Activated T-cell treated with anti-CD3 and anti-CD28 coated beads for 4 hours (primary cell): ENCODE data around the gene CMTM2.
"Not testable (repeated sequence)": the region's sequence is repeated elsewhere in the genome, so short reads cannot be mapped to it uniquely, and the experiment has no call there.

Experiments used
- DNase-seq: peaks from one replicate; pipeline ENCODE4 v3.0.0-alpha.2; 2020

Gene CMTM2

DNA sequence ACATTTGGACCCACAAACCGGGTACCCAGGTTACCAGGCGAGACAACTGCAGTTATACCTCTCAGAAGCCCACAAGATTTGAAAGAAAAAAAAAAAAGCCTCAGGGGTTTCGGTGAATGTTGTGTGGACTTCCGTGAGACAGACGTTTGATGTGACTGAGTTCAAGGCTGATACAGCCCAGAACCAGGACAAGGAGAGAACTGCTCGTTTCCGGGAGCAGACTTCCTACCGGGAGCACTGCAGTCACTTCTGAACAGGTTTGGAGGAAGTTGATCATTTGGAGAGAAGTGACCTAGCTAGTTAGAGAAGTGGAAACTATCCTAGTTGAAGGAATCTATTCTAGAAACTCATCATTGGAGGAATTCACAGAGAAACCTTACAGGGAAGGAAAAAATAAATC is 26.0 kb upstream of the CMTM2 start:
- no peak for DNase-seq

DNA sequence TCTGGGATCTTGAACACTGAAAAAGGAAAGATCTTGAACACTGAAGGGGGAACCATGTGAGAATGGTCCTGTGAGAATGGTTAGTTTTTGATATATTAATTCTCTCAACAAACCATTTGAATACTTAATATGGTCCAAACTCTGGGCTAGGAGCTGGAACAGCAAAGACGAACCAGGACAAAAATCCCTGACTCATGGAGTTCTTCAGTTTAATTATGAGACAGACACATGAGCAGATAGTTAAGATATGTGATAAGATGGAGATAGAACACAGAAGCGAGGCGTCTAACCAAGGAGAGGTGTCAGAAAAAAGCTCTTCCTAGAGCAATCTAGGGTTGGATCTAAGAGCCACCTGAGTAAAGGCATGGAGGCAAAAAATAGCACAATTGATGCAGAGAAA is 25.2 kb upstream of the CMTM2 start:
- no peak for DNase-seq

DNA sequence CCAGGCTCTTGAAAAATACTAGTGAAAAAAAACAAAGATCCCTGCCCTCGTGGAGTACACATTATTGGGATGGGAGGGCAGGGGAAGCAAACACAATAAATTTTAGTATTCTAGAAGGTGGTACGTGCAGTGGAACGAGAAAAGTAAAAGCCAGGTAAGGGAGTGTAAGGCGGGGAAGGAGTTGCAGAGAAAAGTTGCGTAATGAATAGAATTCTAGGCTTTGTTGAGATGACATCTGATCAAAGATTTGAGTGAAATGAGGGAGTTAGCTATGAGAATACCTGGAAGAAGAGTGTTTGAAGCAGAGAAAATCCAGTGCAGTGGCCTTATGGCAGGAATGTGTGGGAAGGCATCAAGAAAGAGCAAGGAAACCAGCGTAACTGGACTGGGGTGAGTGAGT is 24.8 kb upstream of the CMTM2 start:
- no peak for DNase-seq

DNA sequence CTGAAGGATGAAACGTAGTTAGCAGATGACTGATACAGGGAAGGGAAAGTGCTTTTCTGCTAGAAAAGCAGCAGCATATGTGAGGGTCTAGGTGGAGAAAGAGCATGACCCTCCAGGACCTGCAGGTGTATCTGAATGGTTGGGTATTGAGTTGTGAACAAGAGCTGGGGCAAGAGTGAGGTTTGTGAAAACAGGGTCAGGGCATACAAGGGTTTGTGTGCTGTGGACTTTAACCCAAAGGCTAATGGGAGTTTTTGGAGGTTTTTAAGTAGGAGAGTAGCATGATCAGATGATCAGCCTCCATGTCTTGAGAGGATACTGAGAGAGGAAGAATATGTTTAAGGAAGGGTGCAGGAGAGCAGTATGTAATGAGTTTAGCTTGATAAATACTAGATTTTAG is 19.2 kb upstream of the CMTM2 start:
- no peak for DNase-seq

DNA sequence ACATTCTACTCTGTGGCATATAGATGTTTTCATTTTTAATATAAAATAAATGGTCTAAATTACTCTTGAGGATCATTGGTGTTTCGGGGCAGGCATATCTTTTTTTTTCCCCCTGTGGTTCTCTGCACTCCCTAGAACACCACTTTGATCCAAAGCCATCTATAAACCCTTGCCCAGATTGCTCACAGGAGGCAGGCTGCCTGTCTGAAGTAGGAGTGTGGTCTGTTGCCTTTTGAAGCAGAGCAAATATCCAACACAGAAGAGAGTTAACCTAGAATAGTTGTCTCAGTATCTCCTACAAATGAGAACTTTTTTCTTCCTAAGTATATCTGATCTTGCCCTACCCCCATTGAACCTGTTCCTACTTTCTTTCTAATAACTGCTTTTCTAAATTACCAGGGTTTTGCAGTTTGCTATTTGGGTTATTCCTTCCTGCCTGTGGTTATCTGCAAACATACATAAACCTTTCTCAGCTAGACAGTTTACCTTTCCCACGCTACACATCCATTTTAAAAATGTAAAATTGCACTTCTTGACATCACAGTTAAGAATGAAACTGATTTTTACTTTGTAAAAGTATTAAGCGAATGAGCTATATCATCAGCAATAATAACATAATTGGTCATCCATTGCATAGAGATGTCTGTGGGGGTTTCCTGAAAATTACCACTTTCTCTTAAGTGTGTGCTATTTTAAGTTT is 17.7 kb upstream of the CMTM2 start:
- no peak for DNase-seq

DNA sequence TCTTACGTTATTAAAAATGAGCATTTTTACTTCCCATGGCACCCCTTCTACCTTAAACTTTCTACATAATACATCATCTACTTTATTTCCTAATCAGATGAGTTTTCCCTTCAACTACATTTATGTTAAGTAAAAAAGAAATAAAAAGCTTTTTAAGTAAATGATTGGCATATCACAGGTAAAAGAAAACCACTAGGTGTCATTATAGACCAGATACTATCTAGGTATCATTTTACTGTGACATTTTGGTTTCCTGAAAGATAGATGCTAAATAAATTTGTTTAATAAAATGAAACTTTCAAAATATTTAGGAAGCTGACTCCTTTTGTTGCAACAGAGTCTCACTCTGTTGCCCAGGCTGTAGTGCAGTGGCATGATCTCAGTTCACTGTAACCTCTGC is 16.9 kb upstream of the CMTM2 start:
- no peak for DNase-seq

DNA sequence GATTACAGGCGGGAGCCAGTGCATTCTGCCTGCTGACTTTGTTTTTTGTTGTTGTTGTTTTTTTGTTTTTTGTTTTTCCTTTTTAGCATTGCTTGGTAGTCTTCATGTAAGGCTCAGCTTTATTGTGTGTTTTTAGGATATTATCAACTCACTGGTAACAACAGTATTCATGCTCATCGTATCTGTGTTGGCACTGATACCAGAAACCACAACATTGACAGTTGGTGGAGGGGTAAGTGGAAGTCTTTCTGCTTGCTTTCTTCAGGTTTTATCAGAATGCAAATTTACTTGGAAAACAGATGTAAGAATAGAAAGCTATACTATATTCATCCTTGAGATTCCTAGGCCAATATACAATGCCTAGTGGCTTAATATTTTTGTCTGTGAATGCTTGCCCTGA is 16.3 kb upstream of the CMTM2 start:
- no peak for DNase-seq

DNA sequence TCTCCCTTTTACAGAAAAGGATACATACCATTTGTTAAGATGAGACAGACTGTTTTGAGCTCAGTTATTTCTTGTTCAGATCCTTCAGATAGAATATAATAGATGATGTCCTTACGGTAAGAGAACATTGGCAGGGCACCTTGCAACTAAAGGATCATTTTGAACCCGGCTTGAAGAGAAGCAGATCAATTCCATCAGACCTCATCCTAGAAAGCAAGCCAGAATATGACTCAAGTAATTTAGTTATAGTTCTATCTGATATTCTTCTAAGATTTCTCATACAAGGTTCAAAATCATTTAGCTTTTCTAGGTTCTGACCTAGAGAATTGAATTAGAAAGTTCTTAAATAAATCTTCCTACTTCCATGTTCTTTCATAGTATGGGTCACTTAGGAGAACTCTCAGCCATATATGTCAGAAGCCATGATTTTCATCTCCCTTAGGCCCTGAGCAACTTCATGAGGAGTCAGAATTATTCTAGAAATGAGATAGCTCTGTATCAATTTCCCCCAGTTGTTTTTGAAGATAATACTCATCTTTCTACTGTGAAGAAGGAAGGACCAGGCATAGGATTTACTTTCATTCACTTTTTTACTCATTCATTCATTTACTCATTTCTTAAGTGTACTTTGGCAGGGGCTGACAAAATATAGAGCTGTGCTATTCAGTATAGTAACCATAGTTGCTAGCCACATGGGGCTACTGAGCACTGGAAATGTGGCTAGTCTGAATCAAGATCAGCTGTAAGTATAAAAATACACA is 15.5 kb upstream of the CMTM2 start:
- no peak for DNase-seq

DNA sequence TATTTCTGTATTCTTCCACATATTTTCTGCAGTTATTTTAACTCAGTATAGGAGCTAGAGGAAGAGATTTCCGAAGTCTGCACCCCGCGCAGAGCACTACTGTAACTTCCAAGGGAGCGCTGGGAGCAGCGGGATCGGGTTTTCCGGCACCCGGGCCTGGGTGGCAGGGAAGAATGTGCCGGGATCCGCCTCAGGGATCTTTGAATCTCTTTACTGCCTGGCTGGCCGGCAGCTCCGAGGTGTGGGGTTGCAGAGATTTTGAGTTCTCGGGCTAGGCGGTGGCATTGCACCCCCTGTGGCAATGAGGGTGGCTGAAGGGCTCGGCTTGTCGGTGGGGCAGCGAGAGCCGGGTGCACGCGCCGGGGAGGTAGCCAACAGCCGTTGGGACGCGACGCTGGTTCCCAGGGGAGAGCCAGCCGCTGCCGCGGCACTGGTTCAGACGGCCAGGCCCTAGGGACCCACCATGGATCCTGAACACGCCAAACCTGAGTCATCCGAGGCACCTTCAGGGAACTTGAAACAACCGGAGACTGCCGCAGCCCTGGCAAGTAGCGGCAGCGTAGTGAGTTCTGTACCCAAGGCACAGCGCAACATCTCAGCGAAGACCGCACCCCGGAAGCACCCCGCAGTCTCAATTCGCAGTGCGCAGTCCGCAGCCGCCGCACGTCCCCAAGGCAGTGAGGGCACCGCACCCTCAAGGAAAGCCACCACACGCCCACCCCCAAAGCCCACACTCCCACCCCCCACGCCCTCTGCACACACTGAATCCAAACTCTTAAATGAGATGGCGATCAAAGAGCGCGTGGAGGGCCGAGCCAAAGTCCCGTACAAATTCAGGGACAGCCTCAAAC is 13.0 kb upstream of the CMTM2 start, which contains the start of gene CMTM1:
TSS of gene CMTM1 (plus strand) at position 389 of the 851 bp plus-strand sequence. CDS start at position 464, 75 bp downstream.
- no peak for DNase-seq

DNA sequence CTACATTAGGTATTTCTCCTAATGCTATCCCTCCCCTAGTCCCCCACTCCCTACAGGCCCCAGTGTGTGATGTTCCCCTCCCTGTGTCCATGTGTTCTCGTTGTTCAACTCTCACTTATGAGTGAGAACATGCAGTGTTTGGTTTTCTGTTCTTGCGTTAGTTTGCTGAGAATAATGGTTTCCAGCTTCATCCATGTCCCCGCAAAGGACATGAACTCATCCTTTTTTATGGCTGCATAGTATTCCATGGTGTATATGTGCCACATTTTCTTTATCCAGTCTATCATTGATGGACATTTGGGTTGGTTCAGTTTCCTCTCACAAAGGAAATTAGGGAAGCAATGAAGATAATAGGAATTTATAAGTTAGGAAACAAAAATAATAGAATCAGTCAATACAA is 12.0 kb upstream of the CMTM2 start:
- DNase-seq = not testable (repeated sequence)

DNA sequence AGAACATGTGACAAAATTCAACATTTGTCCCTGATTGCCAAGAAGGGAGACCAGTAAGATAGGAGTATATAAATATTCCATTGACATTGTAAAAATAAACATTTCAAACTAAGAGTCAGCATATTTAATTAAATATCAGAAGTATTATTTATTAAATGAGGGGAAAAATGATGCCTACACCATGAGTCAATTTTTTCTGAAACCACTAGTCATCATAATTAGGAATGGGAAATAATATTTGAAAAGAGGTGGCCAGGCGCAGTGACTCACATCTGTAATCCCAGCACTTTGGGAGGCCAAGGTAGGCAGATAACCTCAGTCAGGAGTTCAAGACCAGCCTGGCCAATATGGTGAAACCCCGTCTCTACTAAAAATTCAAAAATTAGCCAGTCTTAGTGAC is 10.9 kb upstream of the CMTM2 start:
- no peak for DNase-seq

DNA sequence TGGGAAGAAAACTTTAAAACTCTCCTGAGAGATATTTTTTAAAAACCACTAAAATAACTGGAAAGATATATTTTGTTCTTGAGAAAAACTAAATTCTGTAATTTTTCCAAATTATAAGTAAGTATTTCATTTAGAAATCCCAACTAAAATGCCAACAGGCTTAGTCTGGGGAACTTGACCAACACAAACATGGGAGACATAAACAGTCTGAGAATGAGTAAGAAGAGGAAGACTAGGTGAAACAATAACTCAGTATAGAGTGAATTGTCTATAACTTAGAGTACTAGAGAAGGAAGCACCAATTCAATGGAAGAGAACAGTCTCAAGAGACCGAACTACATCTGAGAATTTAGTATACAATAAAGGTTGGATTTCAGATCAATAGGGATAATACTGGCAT is 10.1 kb upstream of the CMTM2 start:
- DNase-seq = no peak

DNA sequence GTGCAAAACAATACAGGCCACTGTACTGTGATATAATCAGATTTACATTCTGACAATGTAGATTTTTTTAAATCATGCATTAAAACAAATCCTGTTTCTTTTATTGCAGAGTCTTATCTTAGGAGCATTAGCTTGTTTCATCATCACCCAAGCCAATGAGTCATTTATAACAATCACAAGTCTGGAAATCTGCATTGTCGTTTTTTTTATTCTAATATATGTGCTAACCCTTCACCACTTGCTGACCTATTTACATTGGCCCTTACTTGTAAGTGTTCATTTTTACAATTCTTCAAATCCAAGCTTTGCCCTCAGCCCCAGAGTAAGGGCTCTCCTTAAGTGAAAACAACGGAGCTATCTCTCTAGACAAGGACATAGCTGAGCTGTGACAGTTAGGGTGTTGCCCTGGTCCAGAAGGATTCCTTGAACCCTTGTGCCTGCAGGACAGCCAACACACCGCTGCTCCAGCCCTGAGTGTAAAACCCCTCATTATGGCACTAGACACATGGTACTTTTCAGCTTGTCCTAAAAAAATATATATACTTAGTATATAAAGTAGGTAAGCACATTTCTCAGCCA is 9.3 kb upstream of the CMTM2 start:
- DNase-seq = no peak

DNA sequence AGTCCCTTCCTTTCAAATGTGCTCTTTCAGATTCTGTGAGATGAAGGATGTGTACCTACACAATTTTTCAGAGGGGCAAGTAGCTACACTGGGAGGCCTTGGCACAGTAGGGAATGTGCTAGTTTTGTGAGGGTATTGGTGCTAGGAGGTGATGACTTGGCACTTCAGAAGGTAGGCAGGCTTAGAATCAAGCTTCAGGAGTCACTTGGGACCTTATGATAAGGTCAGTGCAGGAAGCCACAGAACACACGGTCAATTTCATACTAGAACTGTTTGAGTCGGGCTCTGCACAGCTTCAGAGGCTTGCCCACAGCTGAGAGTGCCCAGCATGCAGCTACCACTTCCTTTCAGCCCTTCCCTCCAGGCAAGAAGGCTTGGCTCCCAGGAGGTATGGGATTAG is 6.9 kb upstream of the CMTM2 start:
- no peak for DNase-seq

DNA sequence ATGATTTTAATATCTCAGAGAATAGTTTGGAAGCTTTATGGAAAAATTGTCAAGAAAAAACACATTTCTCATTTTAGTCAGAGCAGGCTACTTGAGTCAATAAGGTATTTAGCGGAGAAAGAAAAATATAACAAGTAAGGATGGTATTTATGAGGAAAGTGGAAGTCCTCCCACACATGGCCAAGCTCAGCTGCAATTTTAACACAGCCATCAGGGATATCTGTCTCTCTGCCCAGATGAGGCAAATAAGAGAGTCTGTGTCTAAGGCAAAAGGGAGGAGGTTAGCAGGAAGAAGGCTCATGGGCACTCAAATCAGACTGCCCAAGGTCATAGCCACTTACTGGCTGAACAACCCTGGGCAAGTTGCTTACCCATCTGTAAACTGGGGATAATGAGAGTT is 5.2 kb upstream of the CMTM2 start:
- DNase-seq = no peak

DNA sequence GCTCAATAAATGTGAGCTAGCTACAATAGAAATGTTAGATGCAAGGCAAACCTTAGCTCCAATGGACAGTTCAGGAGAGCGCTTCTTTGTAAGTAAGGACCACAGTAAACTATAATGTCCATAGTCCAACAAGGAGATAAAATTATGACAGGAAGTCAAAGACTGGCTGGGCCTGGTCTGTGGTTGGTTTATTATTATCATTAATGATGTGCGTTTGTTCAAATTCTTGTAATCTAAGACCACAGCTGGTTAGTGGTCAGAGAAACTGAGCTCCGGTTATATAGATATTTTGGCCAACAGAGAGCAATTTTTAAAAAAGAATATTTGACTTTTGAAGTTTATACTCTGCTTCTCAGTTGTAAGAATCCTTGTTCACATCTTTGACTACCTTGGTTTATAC is 4.7 kb upstream of the CMTM2 start:
- DNase-seq = no peak

DNA sequence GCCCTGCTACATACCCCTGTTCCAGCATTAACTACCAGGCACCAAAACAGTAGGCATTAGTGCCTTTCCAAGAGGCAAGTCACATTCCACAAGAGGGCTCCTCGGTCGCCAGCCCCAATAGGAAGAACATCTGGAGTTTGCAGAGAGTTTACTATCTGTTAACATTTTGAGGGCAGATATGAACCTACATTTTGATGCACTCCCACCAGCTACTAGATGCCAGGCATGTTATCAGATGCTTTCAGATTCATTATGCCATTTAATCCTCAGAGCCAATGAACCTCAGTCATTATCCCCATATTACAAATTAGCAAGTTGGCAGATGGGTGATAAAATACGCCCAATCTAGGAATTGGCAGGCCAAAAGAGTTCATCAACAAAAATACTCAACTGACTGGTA is 4.2 kb upstream of the CMTM2 start:
- no peak for DNase-seq

DNA sequence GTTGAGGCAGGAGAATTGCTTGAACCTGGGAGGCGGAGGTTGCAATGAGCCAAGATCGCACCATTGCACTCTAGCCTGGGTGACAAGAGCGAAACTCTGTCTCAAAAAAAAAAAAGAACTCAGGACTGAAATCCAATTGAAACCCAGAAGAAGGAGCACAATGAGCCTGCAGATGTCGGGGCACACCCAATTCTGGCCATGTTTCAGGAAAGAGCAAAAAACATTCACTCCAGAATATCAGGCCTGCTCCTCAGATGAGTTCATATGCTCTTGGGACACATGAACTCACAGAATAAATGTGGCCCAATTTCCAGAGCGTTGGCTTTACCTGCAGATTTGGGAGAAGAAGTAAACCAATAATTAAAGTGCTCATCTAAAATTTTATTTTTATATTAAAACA is 3.0 kb upstream of the CMTM2 start:
- no peak for DNase-seq

DNA sequence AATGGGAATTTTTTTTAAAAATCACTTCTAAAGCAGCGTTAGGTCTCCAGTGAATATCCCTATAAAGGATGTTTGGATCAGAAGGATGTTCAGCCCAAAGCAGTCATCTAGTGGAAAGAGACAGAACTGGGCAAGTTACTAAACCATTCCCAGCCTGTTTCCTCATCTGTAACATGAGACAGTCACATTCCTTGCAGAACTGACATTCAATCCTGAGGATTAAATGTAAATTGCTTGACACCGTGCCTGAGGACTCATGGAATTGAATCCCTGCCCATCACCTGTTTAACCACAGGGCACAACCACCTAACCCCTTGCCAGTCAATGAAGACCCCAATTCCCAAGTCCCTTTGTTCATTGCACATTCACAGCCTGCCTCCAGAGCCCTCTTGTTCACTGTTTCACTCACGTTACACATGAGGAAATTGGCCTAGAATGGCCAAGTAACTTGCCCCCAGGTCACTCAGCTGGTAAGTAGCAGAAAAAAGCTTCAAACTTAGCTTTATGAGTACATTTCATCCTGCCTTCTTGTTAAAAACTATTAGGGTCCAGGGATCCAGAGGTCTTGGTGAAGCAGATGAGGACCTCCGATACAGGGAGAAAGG is 1.4 kb downstream of the CMTM2 start:
- DNase-seq = no peak

DNA sequence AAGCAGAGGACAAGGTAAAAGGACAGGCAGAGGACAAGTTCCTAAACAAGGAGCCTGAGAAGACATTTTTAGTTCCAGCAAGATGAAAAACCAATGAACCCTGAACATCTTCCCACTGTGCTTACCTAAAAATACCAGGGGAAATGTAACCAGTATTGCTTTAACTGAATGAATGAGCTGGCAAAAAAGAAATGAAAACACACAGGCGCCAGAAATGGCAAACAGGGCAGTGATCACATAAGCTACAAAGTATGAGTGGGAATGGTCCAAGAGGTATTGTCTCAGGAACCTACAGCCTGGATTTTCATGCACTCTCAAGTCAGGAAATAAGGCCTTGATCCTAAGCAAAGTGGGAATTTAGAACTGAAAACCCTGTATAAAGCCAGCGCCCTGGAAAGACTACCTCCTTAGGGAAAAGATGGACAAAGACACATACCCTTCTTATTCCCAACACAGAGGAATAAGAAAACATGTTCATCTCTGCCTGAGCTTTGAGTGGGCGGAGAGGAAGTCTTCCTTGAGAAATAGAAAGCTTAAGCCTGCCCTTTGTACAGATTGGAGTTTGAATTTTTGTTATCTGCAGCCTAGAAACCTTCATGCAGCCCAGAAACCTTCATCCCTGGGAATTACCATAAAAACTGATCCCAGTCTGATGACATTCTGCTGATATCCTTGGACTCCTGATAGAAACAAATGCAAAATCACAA is 2.1 kb downstream of the CMTM2 start:
- no peak for DNase-seq

DNA sequence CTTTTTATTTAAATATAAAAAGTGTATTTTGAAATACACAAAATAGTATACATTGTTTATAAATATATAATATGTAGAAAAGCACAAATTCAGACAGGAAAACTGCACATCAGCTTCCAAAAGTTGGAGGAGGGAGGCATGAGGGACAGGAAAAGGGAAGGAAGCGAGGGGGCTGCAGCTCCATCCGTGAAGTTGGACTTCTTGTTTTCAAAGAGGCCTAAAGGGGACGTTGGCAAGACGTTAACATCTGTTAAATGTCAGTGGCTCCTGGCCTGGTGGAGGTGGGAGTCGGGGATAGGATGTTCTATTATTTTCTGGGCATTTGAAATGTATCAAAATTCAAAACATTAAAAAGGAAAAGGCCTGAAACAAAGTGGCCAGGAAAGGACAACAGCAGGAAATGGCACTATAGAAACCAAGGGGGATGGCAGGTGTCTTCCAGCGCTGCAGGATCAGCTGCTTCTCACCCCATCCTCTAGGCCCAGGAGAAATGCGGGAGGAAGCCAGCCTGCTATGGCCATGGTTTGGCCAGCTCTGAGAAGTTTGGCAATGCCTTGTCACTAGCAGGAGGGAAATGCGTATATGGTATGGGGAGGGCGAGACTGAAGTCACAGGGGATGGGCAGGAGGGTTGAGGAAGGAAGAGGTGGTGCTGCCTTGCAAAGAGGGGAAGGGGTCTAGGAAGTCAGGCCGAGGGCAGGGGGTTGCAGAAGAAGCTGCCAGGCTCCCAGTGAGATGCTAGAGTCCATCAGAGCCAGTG is 6.4 kb downstream of the CMTM2 start:
- DNase-seq = no peak
